HCT116 (cell line): ENCODE measurements around the gene UBN1.

Source experiments
- CBX3 ChIP-seq: IDR thresholded peaks from 2 replicates; pipeline ENCODE4 v1.6.1; 2012; ENCODE audit warnings: low read depth
- EZH2 ChIP-seq: fragments of 200-600 bp; sonication (generic); IDR thresholded peaks from 2 replicates; pipeline ENCODE4 v1.6.1; 2017; ENCODE audit warnings: antibody characterized with exemption, mixed run types
- EZH2phosphoT487 ChIP-seq: fragments of 200-600 bp; IDR thresholded peaks from 2 replicates; pipeline ENCODE4 v1.6.1; 2018; ENCODE audit warnings: antibody characterized with exemption, borderline replicate concordance
- JUND ChIP-seq: IDR thresholded peaks from 2 replicates; pipeline ENCODE4 v1.6.1; 2012
- POLR2A ChIP-seq: IDR thresholded peaks from 2 replicates; pipeline ENCODE4 v1.7.0; 2011; ENCODE audit warnings: borderline replicate concordance; ENCODE audit not compliant: insufficient read depth, insufficient read length; ENCODE audit errors: extremely low read depth
- POLR2AphosphoS5 ChIP-seq: IDR thresholded peaks from 2 replicates; pipeline ENCODE4 v1.6.1; 2011; ENCODE audit warnings: mild to moderate bottlenecking, low read depth, low read length, moderate library complexity
- RAD21 ChIP-seq: IDR thresholded peaks from 2 replicates; pipeline ENCODE4 v1.6.1; 2012; ENCODE audit warnings: low read depth, mild to moderate bottlenecking
- TF ChIP-seq, protein P1 (sequence below), 3 experiments: fragments of 200-600 bp in 1 of 3; sonication (generic) in 1 of 3; IDR thresholded peaks in 2 of 3; conservative IDR thresholded peaks in 1 of 3; 2 replicates each; pipeline ENCODE4 v1.5.1; 2012 to 2017; ENCODE audit warnings: low read depth in 2 of 3, low read length in 2 of 3, antibody characterized with exemption in 1 of 3, borderline replicate concordance in 1 of 3, control low read depth in 1 of 3, mild to moderate bottlenecking in 1 of 3, mixed read lengths in 1 of 3, mixed run types in 1 of 3, moderate library complexity in 1 of 3; ENCODE audit not compliant: insufficient read depth in 1 of 3
- TF ChIP-seq, protein P2 (sequence below): IDR thresholded peaks from 2 replicates; pipeline ENCODE4 v1.6.1; 2012
- TF ChIP-seq, protein P3 (sequence below): IDR thresholded peaks from 2 replicates; pipeline ENCODE4 v1.6.1; 2012
- TF ChIP-seq, protein P4 (sequence below): IDR thresholded peaks from 2 replicates; pipeline ENCODE4 v1.6.1; 2011; ENCODE audit warnings: mild to moderate bottlenecking, low read length, moderate library complexity; ENCODE audit not compliant: insufficient replicate concordance; ENCODE audit errors: extremely low read depth

DNA sequence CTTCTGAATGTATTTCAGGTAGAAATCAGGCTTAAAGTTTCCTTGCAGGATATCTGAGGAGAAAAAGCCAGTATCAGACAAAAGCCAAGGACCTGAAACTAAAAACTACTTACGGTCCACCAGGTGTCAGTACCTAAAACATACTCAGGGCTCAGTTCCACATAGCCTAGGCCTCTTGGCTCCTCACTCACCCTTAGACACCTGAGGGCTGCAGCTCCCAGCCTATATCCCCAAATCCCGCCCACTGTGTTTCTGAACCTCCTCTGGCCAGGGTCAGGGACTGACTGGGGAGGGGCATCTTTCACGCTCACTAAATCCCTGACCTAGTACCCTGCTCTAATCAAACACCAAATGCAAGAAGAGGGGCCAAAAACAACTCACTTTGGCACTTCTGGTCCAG, 36.0 kb upstream of the UBN1 start:
- TF ChIP-seq CBX3 (no peak), EZH2 (no peak), EZH2phosphoT487 (no peak), POLR2AphosphoS5 (no peak), POLR2A (no peak), RAD21 (no peak), JUND (no peak)
- TF ChIP-seq, protein P1, sequence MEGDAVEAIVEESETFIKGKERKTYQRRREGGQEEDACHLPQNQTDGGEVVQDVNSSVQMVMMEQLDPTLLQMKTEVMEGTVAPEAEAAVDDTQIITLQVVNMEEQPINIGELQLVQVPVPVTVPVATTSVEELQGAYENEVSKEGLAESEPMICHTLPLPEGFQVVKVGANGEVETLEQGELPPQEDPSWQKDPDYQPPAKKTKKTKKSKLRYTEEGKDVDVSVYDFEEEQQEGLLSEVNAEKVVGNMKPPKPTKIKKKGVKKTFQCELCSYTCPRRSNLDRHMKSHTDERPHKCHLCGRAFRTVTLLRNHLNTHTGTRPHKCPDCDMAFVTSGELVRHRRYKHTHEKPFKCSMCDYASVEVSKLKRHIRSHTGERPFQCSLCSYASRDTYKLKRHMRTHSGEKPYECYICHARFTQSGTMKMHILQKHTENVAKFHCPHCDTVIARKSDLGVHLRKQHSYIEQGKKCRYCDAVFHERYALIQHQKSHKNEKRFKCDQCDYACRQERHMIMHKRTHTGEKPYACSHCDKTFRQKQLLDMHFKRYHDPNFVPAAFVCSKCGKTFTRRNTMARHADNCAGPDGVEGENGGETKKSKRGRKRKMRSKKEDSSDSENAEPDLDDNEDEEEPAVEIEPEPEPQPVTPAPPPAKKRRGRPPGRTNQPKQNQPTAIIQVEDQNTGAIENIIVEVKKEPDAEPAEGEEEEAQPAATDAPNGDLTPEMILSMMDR (IDR thresholded peaks at IDR 0.05 in 2 of 3, conservative IDR thresholded peaks at IDR 0.05 in 1 of 3; ENCODE audit: borderline replicate concordance in 1 of 3, insufficient read depth in 1 of 3, low read depth in 2 of 3, low read length in 2 of 3) = no peak
- TF ChIP-seq, protein P2, sequence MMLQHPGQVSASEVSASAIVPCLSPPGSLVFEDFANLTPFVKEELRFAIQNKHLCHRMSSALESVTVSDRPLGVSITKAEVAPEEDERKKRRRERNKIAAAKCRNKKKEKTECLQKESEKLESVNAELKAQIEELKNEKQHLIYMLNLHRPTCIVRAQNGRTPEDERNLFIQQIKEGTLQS = no peak
- TF ChIP-seq, protein P3, sequence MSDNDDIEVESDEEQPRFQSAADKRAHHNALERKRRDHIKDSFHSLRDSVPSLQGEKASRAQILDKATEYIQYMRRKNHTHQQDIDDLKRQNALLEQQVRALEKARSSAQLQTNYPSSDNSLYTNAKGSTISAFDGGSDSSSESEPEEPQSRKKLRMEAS = no peak
- TF ChIP-seq, protein P4, sequence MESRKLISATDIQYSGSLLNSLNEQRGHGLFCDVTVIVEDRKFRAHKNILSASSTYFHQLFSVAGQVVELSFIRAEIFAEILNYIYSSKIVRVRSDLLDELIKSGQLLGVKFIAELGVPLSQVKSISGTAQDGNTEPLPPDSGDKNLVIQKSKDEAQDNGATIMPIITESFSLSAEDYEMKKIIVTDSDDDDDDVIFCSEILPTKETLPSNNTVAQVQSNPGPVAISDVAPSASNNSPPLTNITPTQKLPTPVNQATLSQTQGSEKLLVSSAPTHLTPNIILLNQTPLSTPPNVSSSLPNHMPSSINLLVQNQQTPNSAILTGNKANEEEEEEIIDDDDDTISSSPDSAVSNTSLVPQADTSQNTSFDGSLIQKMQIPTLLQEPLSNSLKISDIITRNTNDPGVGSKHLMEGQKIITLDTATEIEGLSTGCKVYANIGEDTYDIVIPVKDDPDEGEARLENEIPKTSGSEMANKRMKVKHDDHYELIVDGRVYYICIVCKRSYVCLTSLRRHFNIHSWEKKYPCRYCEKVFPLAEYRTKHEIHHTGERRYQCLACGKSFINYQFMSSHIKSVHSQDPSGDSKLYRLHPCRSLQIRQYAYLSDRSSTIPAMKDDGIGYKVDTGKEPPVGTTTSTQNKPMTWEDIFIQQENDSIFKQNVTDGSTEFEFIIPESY = no peak
